OCI-LY7 (cell line): ENCODE results near the gene SERINC3. TPM values are rescaled to one million over a fixed set of nuclear protein-coding genes. Genes with fewer than 3 reads are reported as not detected.

Experiments
- BruUV-seq: library from RNA; stranded (reverse); fragments of 400-500 nt; replicated peaks from 2 replicates; lab custom pipeline; 2021; lab: Mats Ljungman, UMichigan
- CTCF ChIA-PET: fragments of 300-600 bp; sonication (Branson Sonifier 250); formaldehyde crosslinking; loops from one replicate; lab custom pipeline; 2022; ENCODE audit warnings: antibody characterized with exemption; ENCODE audit not compliant: unreplicated experiment; lab: Charles Lee
- POLR2A ChIA-PET: fragments of 300-600 bp; sonication (Branson Sonifier 250); formaldehyde crosslinking; loops from one replicate; lab custom pipeline; 2022; ENCODE audit warnings: antibody characterized with exemption; lab: Charles Lee
- DNase-seq: peaks from one replicate; pipeline ENCODE4 v3.0.0-alpha.2; 2015; ENCODE audit warnings: low spot score
- H2AFZ ChIP-seq: fragments of 200-600 bp; sonication (generic), shearing (Covaris generic); 2 replicates; pipeline ENCODE4 v1.6.1; 2014; ENCODE audit warnings: mild to moderate bottlenecking, antibody characterized with exemption, low read length, moderate library complexity
- H3K27ac ChIP-seq: fragments of 200-600 bp; sonication (generic); 2 replicates; pipeline ENCODE4 v1.5.1; 2014; ENCODE audit warnings: mixed run types, low read depth, mild to moderate bottlenecking, moderate library complexity, low read length, inconsistent platforms; ENCODE audit not compliant: poor library complexity, severe bottlenecking
- H3K36me3 ChIP-seq: fragments of 200-600 bp; sonication (generic); 2 replicates; pipeline ENCODE4 v1.6.1; 2014; ENCODE audit warnings: mild to moderate bottlenecking, antibody characterized with exemption, low read length, moderate library complexity, mixed read lengths; ENCODE audit not compliant: insufficient read depth
- H3K4me1 ChIP-seq: fragments of 200-600 bp; sonication (generic); 2 replicates; pipeline ENCODE4 v1.5.1; 2014; ENCODE audit warnings: mild to moderate bottlenecking, low read length; ENCODE audit not compliant: insufficient read depth, poor library complexity, severe bottlenecking
- H3K4me2 ChIP-seq: fragments of 200-600 bp; sonication (generic); 2 replicates; pipeline ENCODE4 v1.6.1; 2014; ENCODE audit warnings: mild to moderate bottlenecking, low read length
- H3K4me3 ChIP-seq: fragments of 200-600 bp; sonication (generic); 2 replicates; pipeline ENCODE4 v1.5.1; 2014; ENCODE audit warnings: mild to moderate bottlenecking, low read depth, low read length; ENCODE audit not compliant: poor library complexity, severe bottlenecking
- H3K79me2 ChIP-seq: fragments of 200-600 bp; sonication (generic); 2 replicates; pipeline ENCODE4 v1.6.1; 2016; ENCODE audit warnings: low read depth, mild to moderate bottlenecking, low read length, moderate library complexity, mixed read lengths; ENCODE audit not compliant: insufficient read depth
- H3K9me2 ChIP-seq: fragments of 200-600 bp; sonication (generic); 2 replicates; pipeline ENCODE4 v1.6.1; 2016; ENCODE audit warnings: mild to moderate bottlenecking, low read length, mixed read lengths; ENCODE audit not compliant: insufficient read depth
- H3K9me3 ChIP-seq: fragments of 200-600 bp; sonication (generic); 2 replicates; pipeline ENCODE4 v1.6.1; 2014; ENCODE audit warnings: mild to moderate bottlenecking, mixed run types, low read length, mixed read lengths
- H4K20me1 ChIP-seq: fragments of 200-600 bp; sonication (generic); 2 replicates; pipeline ENCODE4 v1.6.1; 2014; ENCODE audit warnings: mild to moderate bottlenecking, antibody characterized with exemption, low read length, moderate library complexity, mixed read lengths; ENCODE audit not compliant: insufficient read depth
- EZH2phosphoT487 ChIP-seq: fragments of 200-600 bp; sonication (generic); IDR thresholded peaks from 2 replicates; pipeline ENCODE4 v1.6.1; 2018; ENCODE audit warnings: low read depth, borderline replicate concordance, mild to moderate bottlenecking, mixed run types, antibody characterized with exemption, low read length, moderate library complexity, mixed read lengths
- intact Hi-C: fragments of 100-400 bp; cut with micrococcal nuclease; formaldehyde crosslinking; loops from one replicate; pipeline ENCODE4 v1.10.0; 2022; ENCODE audit not compliant: unreplicated experiment
- total RNA-seq, 2 experiments: library from RNA; depleted of rRNA in 1 of 2; stranded (reverse); fragments of >200 nt in 1 of 2; shearing (Covaris generic) in 1 of 2; gene quantifications; 2 replicates each; pipeline ENCODE4 v1.2.3, GENCODE V29; 2014 to 2022
- TF ChIP-seq, protein P1 (sequence below): fragments of 200-600 bp; sonication (generic); conservative IDR thresholded peaks from 2 replicates; pipeline ENCODE4 v1.5.1; 2014; ENCODE audit warnings: mild to moderate bottlenecking, antibody characterized with exemption, low read length, moderate library complexity, mixed read lengths

SERINC3 gene
- total RNA-seq, 2 experiments from 2014 or later, result 24.4 to 55.4 TPM

DNA sequence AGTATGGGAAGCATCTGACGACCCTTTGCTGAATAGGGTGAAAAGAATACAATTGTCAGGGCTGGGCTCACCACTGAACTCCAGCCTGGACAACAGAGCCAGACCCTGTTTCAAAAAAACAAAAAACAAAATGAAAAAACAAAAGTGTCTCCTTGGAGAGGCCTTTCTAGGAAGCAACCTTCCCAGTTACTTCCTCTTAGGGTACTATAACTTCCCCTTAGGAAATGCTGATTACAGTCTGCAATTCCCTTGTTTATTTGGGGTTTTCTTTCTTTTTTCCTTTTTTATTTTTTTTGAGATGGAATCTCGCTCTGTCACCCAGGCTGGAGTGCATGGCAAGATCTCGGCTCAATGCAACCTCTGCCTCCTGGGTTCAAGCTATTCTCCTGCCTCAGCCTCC lies 66.7 kb downstream of the SERINC3 start:
- no TSS peak for BruUV-seq
- CTCF ChIA-PET, result no interaction called here
- no peak overlapping the region for H2AFZ ChIP-seq
- no peak for TF ChIP-seq EZH2phosphoT487
- TF ChIP-seq, protein P1, sequence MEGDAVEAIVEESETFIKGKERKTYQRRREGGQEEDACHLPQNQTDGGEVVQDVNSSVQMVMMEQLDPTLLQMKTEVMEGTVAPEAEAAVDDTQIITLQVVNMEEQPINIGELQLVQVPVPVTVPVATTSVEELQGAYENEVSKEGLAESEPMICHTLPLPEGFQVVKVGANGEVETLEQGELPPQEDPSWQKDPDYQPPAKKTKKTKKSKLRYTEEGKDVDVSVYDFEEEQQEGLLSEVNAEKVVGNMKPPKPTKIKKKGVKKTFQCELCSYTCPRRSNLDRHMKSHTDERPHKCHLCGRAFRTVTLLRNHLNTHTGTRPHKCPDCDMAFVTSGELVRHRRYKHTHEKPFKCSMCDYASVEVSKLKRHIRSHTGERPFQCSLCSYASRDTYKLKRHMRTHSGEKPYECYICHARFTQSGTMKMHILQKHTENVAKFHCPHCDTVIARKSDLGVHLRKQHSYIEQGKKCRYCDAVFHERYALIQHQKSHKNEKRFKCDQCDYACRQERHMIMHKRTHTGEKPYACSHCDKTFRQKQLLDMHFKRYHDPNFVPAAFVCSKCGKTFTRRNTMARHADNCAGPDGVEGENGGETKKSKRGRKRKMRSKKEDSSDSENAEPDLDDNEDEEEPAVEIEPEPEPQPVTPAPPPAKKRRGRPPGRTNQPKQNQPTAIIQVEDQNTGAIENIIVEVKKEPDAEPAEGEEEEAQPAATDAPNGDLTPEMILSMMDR, result no peak
- no peaks in the 10 kb centered on the region for H3K4me1 ChIP-seq
- H3K36me3 ChIP-seq, result no peaks in the 10 kb centered on the region
- H3K9me3 ChIP-seq, result no peaks in the 10 kb centered on the region
- POLR2A ChIA-PET, result no interaction called here
- no peak for DNase-seq
- H3K79me2 ChIP-seq, result no peaks in the 10 kb centered on the region
- H4K20me1 ChIP-seq, result no peaks in the 10 kb centered on the region
- no peak overlapping the region for H3K27ac ChIP-seq
- H3K9me2 ChIP-seq, result no peaks in the 10 kb centered on the region
- H3K4me2 ChIP-seq, result no peak overlapping the region
- H3K4me3 ChIP-seq, result no peak overlapping the region
- intact Hi-C loops, result no loop called here

DNA sequence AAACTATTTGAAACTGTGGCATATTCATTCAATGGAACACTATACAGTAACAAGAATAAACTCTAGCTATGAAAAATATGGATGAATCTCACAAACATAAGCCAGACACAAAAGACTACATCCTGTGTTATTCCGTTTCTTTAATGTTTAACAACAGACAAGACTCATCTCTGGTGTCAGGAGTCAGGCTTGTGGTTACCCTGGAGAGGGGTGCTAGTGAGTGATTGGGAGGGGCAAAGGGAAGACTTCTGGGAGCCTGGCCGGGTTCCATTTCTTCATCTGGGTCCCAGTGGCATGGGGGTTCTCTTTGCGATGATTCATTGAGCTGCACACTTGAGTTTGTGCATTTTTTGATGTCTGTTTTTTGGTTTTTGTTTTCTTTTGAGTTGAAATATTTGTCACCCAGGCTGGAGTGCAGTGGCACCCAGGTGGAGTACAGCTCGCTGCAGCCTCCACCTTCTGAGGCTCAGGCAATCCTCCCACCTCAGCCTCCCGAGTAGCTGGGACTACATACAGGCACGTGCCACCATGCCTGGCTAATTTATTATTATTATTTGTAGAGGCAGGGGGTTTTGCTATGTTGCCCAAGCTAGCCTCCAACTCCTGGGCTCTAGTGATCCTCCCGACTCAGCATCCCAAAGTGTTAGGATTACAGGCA lies 67.4 kb downstream of the SERINC3 start:
- Histone ChIP-seq H3K27ac (no peak overlapping the region), H3K36me3 (no peaks in the 10 kb centered on the region), H2AFZ (no peak overlapping the region), H3K9me2 (no peaks in the 10 kb centered on the region), H3K4me2 (no peak overlapping the region), H3K4me3 (no peak overlapping the region), H3K9me3 (no peaks in the 10 kb centered on the region), H4K20me1 (no peaks in the 10 kb centered on the region), H3K79me2 (no peaks in the 10 kb centered on the region), H3K4me1 (no peaks in the 10 kb centered on the region)
- TF ChIP-seq, protein P1, result no peak
- TF ChIP-seq EZH2phosphoT487, result no peak
- intact Hi-C loops, result no loop called here
- no peak for DNase-seq
- POLR2A ChIA-PET, result no interaction called here
- CTCF ChIA-PET, result no interaction called here
- no TSS peak for BruUV-seq

GRCh38 chr20:44450903-44451450 lies 70.9 kb downstream of the SERINC3 start:
- Histone ChIP-seq H3K9me3 (no peaks in the 10 kb centered on the region), H3K27ac (no peak overlapping the region), H3K4me3 (no peak overlapping the region), H3K4me1 (no peaks in the 10 kb centered on the region), H3K4me2 (no peak overlapping the region), H3K36me3 (no peaks in the 10 kb centered on the region), H3K79me2 (no peaks in the 10 kb centered on the region), H2AFZ (no peak overlapping the region), H4K20me1 (no peaks in the 10 kb centered on the region), H3K9me2 (no peaks in the 10 kb centered on the region)
- ChIA-PET CTCF (no interaction called here), POLR2A (interaction anchor here (0.7 kb wide), 1 partner anchor 524 kb away, joined by 3 read pairs; no protein-coding TSS in a partner anchor)
- BruUV-seq, result no TSS peak
- TF ChIP-seq, protein P1, result no peak
- TF ChIP-seq EZH2phosphoT487, result no peak
- DNase-seq, result no peak
- intact Hi-C loops, result no loop called here
